Vagina (tissue), 2 donors: Measurements from ENCODE around the gene ATOH8.

Experiments
- CTCF ChIP-seq, 3 experiments: fragments of 450-650 bp in 2 of 3; fragments of 200-600 bp in 1 of 3; sonication (generic) in 1 of 3; IDR thresholded peaks; one replicate each; pipeline ENCODE4 v1.5.1; 2017 to 2019; ENCODE audit warnings: antibody characterized with exemption in 3 of 3, mild to moderate bottlenecking in 2 of 3, moderate library complexity in 2 of 3
- POLR2A ChIP-seq, 2 donors: fragments of 450-650 bp; IDR thresholded peaks; one replicate each; pipeline ENCODE4 v1.6.1; 2017; ENCODE audit warnings: antibody characterized with exemption in 2 of 2, mild to moderate bottlenecking in 2 of 2, moderate library complexity in 2 of 2

- TF ChIP-seq POLR2A (IDR thresholded peaks at IDR 0.05) (no peak), CTCF (IDR thresholded peaks at IDR 0.05) (no peak)
Observed at GRCh38 chr2:85765081-85765731, 11.4 kb downstream of the ATOH8 start.
